CD4-positive, alpha-beta T cell treated with Interleukin-6 at 100 ng/mL for 8 hours (primary cell): ENCODE data around the gene PYCR2.

Source experiments
- DNase-seq: peaks from one replicate; pipeline ENCODE4 v3.0.0-alpha.2; 2020; ENCODE audit warnings: mixed read lengths, low spot score

The PYCR2 gene

DNA sequence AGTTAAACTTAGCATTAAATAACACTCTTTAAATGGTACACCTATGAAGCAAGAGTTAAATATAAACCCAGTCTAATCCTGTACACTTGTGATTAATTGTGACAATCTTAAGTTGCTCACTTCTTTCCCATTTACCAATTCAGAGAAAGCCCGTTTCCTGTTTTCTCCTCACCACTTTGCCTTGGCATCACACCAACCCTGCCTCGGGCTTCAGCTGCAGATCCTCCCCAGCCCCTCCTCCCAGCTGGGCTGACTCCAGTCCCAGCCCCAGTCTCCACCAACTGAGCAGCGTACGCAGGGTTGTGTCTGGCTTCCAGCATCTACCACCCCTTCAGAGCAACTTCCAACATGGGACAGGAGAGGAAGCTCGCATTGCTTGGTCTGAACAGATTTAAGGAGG lies 4.1 kb downstream of the PYCR2 start:
- peak; percentile 24 for DNase-seq

DNA sequence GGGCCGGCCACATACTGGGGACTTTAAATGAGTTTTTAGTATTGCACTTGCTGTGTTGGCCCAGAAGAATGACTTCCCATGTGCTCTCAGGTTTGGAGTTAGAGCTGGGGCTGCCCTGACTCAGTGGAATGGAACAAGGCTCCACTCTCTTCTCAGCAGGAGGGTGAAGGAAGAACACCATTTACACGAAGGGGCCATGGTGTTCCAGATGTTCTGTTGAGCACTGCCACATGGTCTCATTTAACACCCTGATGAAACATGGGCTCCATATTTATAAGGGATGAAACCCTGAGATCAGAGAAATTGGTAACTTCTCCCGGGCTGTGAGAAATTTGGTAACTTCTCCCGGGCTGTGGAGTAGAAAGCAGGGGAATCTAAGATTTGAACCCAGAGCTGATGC lies 5.8 kb downstream of the PYCR2 start:
- no peak for DNase-seq

DNA sequence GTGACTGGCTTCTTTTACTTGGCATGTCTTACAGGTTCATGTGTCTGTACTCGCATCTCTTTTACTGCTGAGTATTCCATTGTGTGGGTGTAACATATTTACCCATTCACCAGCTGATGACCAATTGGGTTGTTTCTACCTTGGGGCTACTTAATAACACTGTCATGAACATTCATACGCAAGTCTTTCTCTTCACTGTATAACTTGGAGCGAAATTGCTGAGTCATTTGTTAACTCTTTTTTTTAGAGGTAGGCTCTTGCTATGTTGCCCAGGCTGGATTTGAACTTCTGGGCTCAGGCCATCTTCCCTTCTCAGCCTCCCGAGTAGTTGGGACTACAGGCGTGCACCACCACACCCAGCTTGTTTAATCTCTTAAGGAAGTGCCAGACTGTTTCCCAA lies 6.5 kb downstream of the PYCR2 start:
- no peak for DNase-seq

DNA sequence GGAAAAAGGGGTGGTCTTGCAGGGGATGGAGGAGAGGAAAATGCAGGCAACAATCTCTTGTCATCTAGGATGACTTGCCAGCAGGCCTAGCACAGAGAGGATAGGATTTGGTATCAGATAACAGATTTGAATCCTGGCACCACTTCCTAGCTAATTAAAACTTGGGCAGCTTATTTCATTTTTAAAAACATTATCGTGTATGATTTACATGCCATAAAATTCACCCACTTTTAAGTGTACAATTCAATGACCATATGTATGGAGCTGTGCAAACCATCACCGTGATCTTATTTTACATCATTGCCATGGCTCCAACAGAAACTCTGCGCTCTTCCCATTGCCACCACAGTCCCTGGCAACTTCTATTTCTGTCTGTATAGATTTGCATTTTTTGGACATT lies 6.9 kb downstream of the PYCR2 start:
- DNase-seq, result no peak

DNA sequence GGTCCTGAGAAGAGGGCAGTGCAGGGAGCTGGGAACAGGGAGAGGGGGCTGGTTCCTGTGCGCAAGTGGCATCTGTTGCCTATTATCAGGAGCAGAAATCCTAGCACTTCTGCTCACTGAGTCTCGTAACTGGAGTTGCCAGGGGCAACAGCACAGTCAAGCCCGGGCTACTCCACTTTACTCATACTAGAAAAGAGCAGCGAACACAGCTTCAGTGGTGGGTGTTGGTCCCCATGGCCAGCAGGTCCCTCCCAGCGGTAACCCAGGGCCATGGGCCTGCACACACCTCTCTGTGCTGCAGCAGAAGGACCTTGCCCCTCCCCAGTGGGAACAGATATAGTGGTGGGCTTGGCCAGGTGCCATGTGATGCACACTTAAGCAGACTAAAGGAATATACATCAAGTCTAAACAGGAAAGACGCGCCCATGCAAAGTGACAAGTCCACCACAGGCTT lies 8.5 kb downstream of the PYCR2 start:
- DNase-seq, result no peak

DNA sequence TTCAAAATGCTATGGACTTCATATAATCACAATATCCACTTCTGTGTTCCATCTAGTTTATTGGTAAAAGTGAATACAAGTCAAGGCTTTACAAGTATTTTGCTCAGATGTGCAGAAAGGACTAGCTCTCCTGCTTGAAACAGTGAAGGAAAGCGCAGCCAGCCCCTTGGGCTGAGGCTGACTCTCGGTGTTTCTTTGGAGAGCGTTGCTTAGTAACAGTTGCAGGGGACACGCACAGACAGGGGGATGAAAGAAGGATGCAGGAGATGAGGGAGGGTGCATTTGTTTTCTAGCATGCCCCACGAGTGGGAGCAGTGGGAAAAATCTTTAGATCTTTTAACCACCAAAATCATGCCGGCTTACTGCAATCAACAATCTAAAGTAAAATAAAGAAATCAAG lies 9.1 kb downstream of the PYCR2 start:
- no peak for DNase-seq

DNA sequence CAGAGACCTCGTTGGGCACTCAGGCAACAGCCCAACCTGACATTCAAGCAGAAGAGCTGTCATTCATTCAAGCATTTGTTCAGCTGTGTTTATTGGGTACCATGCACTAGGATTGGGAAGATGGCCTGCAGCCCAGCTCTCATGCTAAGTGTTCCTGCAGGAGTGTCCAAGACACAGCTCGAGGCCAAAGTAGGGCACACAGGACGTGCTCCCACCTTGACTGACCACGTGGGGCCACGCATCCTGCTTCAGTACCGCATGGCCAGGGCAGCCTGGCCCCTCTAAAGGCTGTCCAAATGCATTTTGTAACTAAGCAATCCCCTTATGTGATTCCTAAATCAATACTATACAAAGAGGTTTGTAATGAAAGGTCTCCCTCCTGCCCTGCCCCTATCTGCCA lies 9.7 kb downstream of the PYCR2 start:
- no peak for DNase-seq

DNA sequence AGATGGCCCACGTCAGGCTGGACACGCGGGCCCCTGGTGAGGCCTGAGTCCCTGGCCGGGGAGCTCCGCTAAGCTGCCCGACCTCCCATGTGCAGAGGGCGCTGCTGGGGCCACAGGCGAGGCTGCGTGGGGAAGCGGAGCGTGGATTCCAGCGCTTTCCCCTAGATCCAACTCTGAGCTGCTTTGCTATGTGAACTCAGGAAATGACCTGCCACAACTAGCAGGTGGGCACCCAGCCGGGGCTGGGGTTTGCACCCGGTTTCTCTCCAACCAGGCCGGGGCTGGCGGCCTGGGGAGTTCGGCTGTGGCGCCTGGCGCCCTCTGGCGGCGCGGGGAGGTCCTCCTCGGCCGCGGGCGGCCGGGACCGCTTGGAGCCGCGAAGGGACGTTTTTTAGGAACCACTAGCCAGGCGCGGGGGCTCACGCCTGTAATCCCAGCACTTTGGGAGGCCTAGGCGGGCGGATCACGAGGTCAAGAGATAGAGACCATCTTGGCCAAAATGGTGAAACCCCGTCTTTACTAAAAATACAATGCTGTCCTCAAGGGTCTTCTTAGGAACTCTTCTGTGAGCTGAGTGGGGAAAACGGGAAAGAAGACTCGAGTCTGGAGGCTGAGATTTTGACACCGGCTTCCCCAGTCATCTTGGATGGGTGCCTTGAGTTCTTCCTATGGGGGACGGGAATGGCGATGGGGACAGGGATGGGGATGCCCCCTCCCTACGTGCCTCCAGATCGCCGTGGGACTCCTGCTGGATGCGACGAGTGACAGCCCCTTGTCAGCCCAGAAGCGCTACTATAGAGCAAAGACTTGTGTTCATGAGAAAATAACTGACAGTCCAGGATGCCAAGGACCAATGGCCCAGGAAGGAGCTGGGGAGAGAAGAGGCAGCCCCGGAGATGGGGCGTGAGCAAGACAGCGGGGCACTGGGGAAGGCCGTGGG lies 12.6 kb downstream of the PYCR2 start:
- DNase-seq, result peak; percentile 65

DNA sequence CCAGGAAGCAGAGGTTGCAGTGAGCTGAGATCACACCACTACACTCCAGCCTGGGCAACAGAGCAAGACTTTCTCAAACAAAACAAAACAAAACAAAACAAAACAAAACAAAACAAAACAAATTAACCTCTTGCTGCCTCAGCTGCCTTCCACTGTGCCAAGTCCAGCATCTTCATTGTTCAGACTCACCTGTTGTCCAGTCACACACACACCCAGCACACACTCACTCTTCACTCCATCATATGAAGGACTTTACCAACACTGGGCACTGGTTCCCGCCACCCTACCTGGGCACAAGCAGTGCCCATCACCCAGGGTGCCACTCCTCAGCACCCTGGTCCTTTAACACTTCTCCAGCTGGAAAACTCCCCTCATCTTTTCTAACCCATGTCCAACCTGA lies 14.6 kb downstream of the PYCR2 start:
- no peak for DNase-seq

DNA sequence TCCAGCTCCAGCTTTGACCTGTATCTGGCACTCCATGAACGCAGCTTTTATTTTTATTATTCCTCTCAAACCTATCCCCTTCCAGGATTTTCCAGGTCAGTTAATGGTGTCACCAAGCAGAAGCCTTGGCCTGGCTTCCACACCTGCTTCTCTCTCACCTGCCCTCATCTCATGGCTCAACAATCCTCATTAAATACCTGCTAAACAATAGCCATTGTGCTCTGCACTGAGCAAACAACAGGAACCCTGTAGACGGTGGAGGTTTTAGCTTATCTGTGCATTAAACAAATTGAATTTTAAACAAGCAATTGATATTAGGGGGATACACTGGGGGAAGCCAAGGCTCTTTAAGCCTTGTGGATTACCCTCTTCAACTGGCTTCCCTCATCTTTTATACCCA lies 15.3 kb downstream of the PYCR2 start:
- no peak for DNase-seq

DNA sequence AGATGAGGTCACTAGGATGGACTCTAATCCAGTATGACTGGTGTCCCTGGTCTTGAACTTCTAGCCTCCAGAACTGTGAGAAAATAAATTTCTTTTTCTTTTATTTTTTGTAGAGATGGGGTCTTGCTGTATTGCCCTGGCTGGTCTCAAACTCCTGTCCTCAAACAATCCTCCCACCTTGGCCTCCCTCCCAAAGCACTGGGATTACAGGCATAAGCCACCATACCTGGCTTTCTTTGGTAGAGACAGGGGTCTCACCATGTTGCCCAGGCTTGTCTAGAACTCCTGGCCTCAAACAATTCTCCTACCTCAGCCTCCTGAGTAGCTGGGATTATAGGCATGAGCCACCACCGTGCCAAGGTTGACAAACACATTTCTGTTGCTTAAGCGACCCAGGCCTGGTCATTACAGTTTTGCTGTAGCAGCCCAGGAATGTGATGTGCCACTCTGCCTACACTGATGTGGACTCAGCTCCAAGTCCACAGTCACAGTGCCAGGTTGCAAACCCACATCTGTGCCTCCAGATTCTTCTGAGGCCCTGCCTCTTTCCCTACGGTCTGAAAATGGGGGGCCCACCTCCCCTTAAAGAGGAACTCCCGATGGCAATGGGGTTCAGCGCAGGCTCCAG lies 15.9 kb downstream of the PYCR2 start:
- no peak for DNase-seq

DNA sequence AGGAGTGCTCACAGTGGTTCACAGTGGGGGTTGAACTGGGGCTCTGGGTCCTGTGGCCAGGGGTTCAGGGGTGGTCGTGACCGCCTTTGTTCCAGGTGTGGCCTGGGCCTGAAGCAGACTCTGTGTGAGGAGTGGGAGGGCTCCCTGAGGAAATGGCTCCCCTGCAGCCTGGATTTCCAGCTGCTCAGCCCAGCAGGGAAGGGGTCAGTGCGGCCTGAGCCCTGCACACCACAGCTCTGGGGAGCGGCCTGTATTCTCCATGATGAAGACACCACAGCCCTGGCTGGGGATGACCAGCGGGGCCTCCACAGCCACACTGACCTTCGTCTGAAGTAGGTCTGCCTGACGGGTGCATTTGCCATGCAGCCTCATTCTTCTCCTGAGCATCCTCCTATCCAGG lies 16.7 kb downstream of the PYCR2 start:
- DNase-seq, result no peak

DNA sequence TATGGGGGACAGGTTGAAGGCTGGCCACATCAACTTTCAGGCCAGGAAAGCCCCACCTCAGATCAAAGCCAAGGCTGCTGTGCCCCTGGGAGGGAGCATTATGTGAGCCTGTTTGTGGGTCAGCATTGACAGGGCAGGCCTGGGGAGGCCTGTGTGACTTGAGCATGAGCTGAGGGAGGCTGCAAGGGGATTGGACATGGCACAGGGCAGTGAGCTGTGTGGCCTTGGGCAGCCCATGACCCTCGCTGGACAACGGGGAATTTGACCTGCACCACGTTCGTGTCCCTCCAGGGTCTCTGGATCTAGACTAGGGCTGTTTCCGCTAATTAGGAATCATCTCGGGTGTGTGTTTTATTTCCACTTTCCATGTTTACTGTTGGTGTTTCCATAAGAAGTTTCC lies 17.6 kb downstream of the PYCR2 start:
- DNase-seq, result no peak

DNA sequence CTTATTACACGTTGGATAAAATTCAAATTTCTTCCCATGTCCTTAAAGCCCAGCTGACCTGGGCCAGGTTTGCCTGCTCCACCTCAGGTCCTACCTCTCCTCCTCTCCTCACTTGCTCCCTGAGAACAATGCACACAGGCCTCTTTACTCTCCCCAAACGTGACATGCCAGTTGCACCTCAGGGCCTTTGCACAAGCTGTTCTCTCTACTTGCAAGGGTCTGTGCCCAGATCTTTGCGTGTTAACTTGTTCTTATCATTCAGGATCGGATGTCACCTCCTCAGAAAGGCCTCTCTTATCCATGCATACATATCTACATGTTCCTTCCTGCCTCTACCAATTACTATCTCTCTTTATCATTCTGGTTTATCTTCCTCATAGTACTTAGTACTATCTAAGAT lies 20.4 kb downstream of the PYCR2 start:
- no peak for DNase-seq

DNA sequence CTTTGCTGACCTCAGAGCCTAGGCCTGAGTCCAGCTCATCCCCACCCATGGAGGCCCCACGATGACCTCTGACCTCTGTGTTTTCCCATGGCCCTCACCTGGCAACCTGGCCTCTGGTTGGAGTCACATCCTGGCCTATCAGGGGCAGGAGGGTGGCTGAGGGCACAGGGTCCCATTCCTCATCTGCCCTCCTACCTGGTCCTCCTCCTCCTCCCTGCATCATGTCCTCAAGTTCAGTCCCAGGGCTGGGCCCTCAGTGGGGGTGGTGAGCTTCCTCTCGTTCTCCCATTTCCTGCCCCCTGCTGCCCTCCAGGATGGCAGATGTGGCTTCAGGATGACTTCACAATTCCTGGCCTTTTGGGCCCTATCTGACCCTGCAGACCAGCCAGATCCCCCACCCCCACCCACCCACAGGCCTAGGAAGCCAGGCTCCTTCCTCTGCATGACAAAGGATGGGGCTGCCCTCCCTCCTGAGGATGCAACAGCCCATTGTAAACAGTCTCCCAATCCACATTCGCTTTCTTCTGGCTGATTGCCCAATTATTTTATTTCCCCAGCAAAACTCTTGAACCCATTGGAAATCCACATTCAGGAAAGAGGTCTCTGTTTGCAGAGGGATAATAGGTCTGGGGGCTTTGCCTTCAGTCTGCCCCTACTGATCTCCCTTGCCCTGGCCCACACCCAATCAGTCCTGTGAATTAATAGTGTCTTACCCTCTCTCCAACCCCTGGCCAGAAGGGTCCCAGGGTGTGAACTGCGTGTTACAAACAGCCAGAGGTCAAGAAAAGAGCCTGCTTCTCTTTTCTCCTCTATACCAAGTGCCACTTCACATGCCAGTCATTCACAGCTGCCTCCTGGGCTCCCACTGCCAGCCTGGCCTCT lies 24.8 kb downstream of the PYCR2 start:
- no peak for DNase-seq

DNA sequence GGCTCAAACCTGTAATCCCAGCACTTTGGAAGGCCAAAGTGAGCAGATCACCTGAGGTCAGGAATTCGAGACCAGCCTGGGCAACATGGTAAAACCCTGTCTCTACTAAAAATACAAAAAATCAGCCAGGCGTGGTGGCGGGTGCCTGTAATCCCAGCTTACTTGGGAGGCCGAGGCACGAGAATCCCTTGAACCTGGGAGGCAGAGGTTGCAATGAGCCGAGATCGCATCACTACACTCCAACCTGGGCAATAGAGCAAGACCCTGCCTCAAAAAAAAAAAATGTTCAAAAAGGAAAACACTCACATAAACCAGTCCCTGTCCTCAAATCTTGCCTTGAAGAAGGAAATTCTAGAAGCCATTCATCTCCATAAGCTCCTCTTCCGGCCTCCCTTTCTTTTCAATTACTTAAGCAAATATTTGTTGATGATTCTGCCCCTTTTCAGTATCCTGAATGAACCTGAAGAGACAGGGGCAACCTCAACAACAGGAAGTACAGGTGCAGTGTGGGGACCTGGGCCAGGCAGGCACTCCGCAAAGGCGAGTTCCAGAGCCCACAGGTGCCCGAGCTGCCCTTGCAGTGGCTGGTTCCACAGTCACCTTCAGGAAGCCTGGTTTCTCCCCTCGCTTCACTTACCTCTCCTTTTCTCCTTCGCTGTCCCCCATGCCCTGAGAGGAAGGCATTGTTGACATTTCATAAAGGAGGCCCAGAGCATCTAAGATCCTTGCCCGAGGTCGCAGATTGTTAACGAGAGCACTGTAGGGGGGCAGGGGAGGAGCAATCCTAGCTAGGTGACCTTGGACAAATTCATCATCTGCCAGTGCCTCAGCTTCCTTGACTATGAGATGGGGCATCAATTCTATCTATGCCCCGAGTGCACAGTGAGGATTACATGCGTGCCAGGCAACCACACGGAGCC lies 26.2 kb downstream of the PYCR2 start:
- DNase-seq, result peak; percentile 68

DNA sequence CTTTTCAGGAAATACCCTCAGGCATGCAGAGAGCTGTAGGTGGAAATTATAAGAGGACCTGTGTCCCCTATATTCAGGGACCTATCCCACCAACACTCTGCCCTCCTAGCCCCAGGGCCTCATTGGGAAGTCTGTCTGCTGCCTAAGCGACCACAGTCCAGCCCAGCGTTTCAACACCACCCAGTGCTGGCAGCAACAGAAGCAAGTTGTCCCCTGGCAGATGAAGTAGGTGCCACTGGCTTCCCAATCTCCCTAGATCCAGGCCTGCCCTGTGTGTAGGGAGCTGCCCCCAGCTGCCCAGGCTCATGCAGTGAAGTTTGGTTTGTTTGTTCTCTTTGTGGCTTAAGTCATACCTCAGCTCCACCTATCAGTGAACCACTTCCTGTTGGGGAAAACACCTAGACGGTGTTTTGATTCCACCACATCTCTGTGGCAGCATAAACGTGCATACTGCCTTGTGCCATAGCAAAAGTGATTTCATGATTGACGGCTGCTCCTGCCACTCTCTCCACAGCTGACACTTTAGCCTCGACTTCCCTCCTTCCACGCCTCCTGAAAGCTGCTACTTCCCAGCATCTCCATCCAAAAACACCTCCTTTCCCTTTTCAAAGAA lies 27.0 kb downstream of the PYCR2 start:
- DNase-seq, result peak; percentile 90

DNA sequence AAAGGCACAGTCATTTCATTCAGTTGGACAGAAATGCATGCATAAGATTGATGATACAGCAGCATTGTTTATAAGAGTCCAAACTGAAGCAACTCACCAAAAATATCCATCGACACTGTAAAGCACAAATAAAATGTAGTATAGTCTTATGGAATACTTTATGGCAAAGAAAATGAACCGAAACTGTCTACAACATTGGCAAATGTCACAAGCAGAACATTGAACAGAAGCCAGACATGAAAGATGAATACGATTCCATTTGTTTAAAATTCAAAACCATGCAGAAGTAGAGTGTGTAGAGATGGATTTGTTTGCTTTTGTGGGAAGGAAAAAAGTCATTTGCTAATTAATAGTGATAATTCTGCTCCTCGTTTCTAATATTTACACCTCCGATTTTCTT lies 27.6 kb downstream of the PYCR2 start:
- DNase-seq, result no peak

DNA sequence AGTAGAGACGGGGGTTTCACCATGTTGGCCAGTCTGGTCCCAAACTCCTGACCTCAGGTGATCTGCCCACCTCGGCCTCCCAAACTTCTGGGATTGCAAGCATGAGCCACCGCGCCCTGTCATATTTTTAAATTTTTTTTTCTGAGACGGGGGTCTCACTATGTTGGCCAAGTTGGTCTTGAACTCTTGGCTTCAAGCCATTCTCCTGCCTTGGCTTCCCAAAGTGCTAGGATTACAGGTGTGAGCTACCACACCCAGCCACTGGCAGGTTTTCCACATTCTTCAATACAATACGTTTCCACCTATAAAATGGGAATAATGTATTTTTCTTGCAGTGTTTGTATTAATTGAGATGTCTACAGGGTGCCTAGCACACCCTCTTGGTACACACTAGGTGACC lies 31.7 kb downstream of the PYCR2 start:
- DNase-seq, result no peak

DNA sequence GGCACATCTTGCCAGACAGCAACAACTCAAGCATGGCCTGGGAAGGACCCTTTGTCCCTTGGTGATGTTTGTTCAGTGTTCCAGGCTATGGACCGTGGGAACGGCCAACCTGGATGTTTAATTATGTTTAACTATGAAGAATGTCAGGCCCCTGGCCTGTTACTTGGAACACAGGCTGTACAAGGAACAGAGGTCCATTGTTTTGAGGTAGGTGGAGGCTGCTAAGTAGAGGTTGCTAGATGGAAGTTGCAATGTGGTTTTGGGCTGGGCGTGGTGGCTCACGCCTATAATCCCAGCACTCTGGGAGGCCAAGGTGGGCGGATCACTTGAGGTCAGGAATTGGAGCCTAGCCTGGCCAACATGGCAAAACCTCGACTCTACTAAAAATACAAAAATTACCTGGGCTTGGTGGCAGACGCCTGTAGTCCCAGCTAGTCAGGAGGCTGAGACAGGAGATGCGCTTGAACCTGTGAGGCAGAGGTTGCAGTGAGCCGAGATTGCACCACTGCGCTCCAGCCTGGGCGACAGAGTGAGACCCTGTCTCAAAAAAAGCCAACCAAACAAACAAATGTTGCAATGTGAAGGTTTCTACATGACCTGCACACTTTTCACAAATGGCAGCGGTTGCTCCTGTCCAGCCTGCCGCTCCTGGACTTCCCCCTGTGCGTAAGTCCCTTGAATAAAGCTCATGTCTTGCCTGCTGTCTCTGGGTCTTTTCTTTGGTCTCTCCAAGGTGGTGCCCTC lies 32.6 kb downstream of the PYCR2 start:
- no peak for DNase-seq
